Lower leg skin (tissue), 4 donors: ENCODE results near the gene TSPEAR. TPM values are rescaled to one million over a fixed set of nuclear protein-coding genes. Genes with fewer than 3 reads are reported as not detected.

ENCODE experiments used
- DNase-seq, 2 donors: peaks; one replicate each; pipeline ENCODE4 v3.0.0-alpha.2; 2019; ENCODE audit warnings: low spot score in 2 of 2
- H3K4me3 ChIP-seq: fragments of 200-600 bp; sonication (generic); 2 replicates; pipeline ENCODE4 v1.5.1; 2017; ENCODE audit warnings: mild to moderate bottlenecking, low read depth; ENCODE audit not compliant: poor library complexity, severe bottlenecking
- CTCF ChIP-seq, 3 donors: fragments of 450-650 bp; IDR thresholded peaks; one replicate each; pipeline ENCODE4 v1.5.1; 2016; ENCODE audit warnings: antibody characterized with exemption in 3 of 3, mild to moderate bottlenecking in 3 of 3, moderate library complexity in 2 of 3
- POLR2A ChIP-seq, 2 donors: fragments of 450-650 bp; IDR thresholded peaks; one replicate each; pipeline ENCODE4 v1.6.1; 2016 to 2017; ENCODE audit warnings: antibody characterized with exemption in 2 of 2, mild to moderate bottlenecking in 1 of 2, moderate library complexity in 1 of 2
- WGBS, 2 donors: methylation state at CpG; one replicate each; pipeline ENCODE4 v1.1.5; 2018; 5-methylcytosine and 5-hydroxymethylcytosine counted together
- intact Hi-C: fragments of 100-400 bp; cut with DNase I; formaldehyde crosslinking; loops from one replicate; pipeline ENCODE4 v1.15.0; 2023; ENCODE audit warnings: low total_unique reads
- total RNA-seq, 4 donors: library from RNA; depleted of rRNA; stranded (reverse); fragments of >200 nt; gene quantifications; one replicate each; pipeline ENCODE4 v1.1.0, GENCODE V29; 2016

The TSPEAR gene
- total RNA-seq, 4 donors from 2014 or later: 0.06 TPM; not detected in 3

- no peak for DNase-seq
- no peak for TF ChIP-seq CTCF (IDR thresholded peaks at IDR 0.05)
- no peak for TF ChIP-seq POLR2A (IDR thresholded peaks at IDR 0.05)
- no peak overlapping the region for H3K4me3 ChIP-seq
- intact Hi-C loops: no loop called here
- 64 to 65% methylated on average over 8 of the region's 8 CpGs for WGBS, 2 donors
These were observed 94.3 kb downstream of the TSPEAR start for GRCh38 chr21:44617071-44617501.

GRCh38 chr21:44616591-44616926 is 94.8 kb downstream of the TSPEAR start:
- H3K4me3 ChIP-seq: no peak overlapping the region
- intact Hi-C loops: no loop called here
- 39 to 50% methylated on average over 16 of the region's 16 CpGs for WGBS, 2 donors
- no peak for DNase-seq
- TF ChIP-seq POLR2A (IDR thresholded peaks at IDR 0.05) (no peak), CTCF (IDR thresholded peaks at IDR 0.05) (no peak)

GRCh38 chr21:44615911-44616590 is 95.3 kb downstream of the TSPEAR start:
- WGBS, 2 donors: 67 to 72% methylated on average over 15 to 16 of the region's 17 CpGs
- TF ChIP-seq POLR2A (IDR thresholded peaks at IDR 0.05) (no peak), CTCF (IDR thresholded peaks at IDR 0.05) (no peak)
- H3K4me3 ChIP-seq: no peak overlapping the region
- no peak for DNase-seq
- intact Hi-C loops: no loop called here

GRCh38 chr21:44615466-44615865 is 95.9 kb downstream of the TSPEAR start:
- WGBS, 2 donors: 70 to 86% methylated on average over 8 of the region's 8 CpGs
- H3K4me3 ChIP-seq: no peak overlapping the region
- TF ChIP-seq POLR2A (IDR thresholded peaks at IDR 0.05) (no peak), CTCF (IDR thresholded peaks at IDR 0.05) (no peak)
- intact Hi-C loops: no loop called here
- no peak for DNase-seq

GRCh38 chr21:44614961-44615391 is 96.4 kb downstream of the TSPEAR start:
- TF ChIP-seq CTCF (IDR thresholded peaks at IDR 0.05) (no peak), POLR2A (IDR thresholded peaks at IDR 0.05) (no peak)
- intact Hi-C loops: no loop called here
- peak in 1 of 2 donors; percentile 79 for DNase-seq
- WGBS, 2 donors: 76 to 85% methylated on average over 28 of the region's 28 CpGs
- no peak overlapping the region for H3K4me3 ChIP-seq

GRCh38 chr21:44614161-44614631 is 97.2 kb downstream of the TSPEAR start:
- intact Hi-C loops: no loop called here
- DNase-seq: no peak
- no peak overlapping the region for H3K4me3 ChIP-seq
- WGBS, 2 donors: 84 to 90% methylated on average over 13 to 20 of the region's 20 CpGs
- TF ChIP-seq CTCF (IDR thresholded peaks at IDR 0.05): no peak
- TF ChIP-seq POLR2A (IDR thresholded peaks at IDR 0.05): no peak
